SK-N-SH (cell line): ENCODE data around the gene SNCA.

Source experiments
- EP300 ChIP-seq, 2 experiments: IDR thresholded peaks; 2 replicates each; pipeline versions ENCODE4 v1.4.0 to v1.6.1; 2012; ENCODE audit warnings: borderline replicate concordance in 1 of 2, low read depth in 1 of 2, low read length in 1 of 2
- POLR2AphosphoS5 ChIP-seq: IDR thresholded peaks from 2 replicates; pipeline ENCODE4 v1.6.1; 2012; ENCODE audit warnings: low read depth, low read length
- RCOR1 ChIP-seq: fragments of 150-350 bp; IDR thresholded peaks from 2 replicates; pipeline ENCODE4 v1.6.1; 2017; ENCODE audit warnings: antibody characterized with exemption, low read length
- RFX5 ChIP-seq: IDR thresholded peaks from 2 replicates; pipeline ENCODE4 v1.6.1; 2012; ENCODE audit warnings: mild to moderate bottlenecking, improper control_type of control experiment, low read length
- YY1 ChIP-seq: IDR thresholded peaks from 2 replicates; pipeline ENCODE4 v1.4.0; 2012; ENCODE audit warnings: low read depth, mild to moderate bottlenecking
- TF ChIP-seq, protein P1 (sequence below): fragments of 200-600 bp; sonication (generic); IDR thresholded peaks from 2 replicates; pipeline ENCODE4 v1.6.1; 2017; ENCODE audit warnings: antibody characterized with exemption, mild to moderate bottlenecking, moderate library complexity
- TF ChIP-seq, protein P2 (sequence below): IDR thresholded peaks from 2 replicates; pipeline ENCODE4; 2012

- TF ChIP-seq, protein P1, sequence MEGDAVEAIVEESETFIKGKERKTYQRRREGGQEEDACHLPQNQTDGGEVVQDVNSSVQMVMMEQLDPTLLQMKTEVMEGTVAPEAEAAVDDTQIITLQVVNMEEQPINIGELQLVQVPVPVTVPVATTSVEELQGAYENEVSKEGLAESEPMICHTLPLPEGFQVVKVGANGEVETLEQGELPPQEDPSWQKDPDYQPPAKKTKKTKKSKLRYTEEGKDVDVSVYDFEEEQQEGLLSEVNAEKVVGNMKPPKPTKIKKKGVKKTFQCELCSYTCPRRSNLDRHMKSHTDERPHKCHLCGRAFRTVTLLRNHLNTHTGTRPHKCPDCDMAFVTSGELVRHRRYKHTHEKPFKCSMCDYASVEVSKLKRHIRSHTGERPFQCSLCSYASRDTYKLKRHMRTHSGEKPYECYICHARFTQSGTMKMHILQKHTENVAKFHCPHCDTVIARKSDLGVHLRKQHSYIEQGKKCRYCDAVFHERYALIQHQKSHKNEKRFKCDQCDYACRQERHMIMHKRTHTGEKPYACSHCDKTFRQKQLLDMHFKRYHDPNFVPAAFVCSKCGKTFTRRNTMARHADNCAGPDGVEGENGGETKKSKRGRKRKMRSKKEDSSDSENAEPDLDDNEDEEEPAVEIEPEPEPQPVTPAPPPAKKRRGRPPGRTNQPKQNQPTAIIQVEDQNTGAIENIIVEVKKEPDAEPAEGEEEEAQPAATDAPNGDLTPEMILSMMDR, result no peak
- TF ChIP-seq YY1, result no peak
- no peak for TF ChIP-seq EP300 (IDR thresholded peaks at IDR 0.05; ENCODE audit: borderline replicate concordance in 1 of 2, low read depth in 1 of 2, low read length in 1 of 2)
- TF ChIP-seq, protein P2, sequence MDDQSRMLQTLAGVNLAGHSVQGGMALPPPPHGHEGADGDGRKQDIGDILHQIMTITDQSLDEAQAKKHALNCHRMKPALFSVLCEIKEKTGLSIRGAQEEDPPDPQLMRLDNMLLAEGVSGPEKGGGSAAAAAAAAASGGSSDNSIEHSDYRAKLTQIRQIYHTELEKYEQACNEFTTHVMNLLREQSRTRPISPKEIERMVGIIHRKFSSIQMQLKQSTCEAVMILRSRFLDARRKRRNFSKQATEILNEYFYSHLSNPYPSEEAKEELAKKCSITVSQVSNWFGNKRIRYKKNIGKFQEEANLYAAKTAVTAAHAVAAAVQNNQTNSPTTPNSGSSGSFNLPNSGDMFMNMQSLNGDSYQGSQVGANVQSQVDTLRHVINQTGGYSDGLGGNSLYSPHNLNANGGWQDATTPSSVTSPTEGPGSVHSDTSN, result no peak
- no peak for TF ChIP-seq RCOR1
- no peak for TF ChIP-seq RFX5
- no peak for TF ChIP-seq POLR2AphosphoS5
Measured at GRCh38 chr4:89684536-89684935, 152.4 kb downstream of the SNCA start.
